Right renal pelvis (tissue), 4 donors: ENCODE data around the gene DDX5. TPM values are rescaled to one million over a fixed set of nuclear protein-coding genes. Genes with fewer than 3 reads are reported as not detected.

ENCODE experiments used
- DNase-seq, 4 donors: peaks; one replicate each; pipeline ENCODE4 v3.0.0-alpha.2; 2013; ENCODE audit warnings: low read depth in 4 of 4, low spot score in 3 of 4, missing footprints in 1 of 4
- polyA plus RNA-seq, 4 donors: library from polyadenylated mRNA; unstranded; fragments of 120-200 nt; gene quantifications; one replicate each; pipeline ENCODE4 v1.2.1, GENCODE V29; 2013; ENCODE audit not compliant: insufficient read length in 4 of 4

The DDX5 gene
- polyA plus RNA-seq, 4 donors = 725 to 890 (median 831) TPM

GRCh38 chr17:64455993-64456885 is 49.9 kb downstream of the DDX5 start:
- DNase-seq = no peak

GRCh38 chr17:64449545-64449944 is 56.5 kb downstream of the DDX5 start:
- no peak for DNase-seq

GRCh38 chr17:64448665-64449512 is 57.2 kb downstream of the DDX5 start, which contains the start of gene MILR1:
TSS of gene MILR1 (plus strand) at chr17:64449115. CDS start at chr17:64449169, 54 bp downstream.
- no peak for DNase-seq

Other genes starting within 250 kb of the DDX5 start
- gene TEX2, start 243.0 kb downstream of the DDX5 start, polyA plus RNA-seq = 10 to 100 TPM; 24.6 to 28.7 (median 27.2) TPM
- 100 to 1,000 TPM; 105 to 140 (median 133) TPM for gene PECAM1, start 115.4 kb downstream of the DDX5 start, polyA plus RNA-seq
- gene MILR1, start 57.2 kb downstream of the DDX5 start, polyA plus RNA-seq = 1 to 10 TPM; 1.7 to 3.8 (median 2.7) TPM
- 10 to 100 TPM; 24.5 to 35.1 (median 28.5) TPM for gene POLG2, start 9.2 kb downstream of the DDX5 start, polyA plus RNA-seq
- gene CEP95, start 688 bp upstream of the DDX5 start, polyA plus RNA-seq = 100 to 1,000 TPM in 2 of 4 donors, 10 to 100 TPM in 2; 81.9 to 123 (median 98.2) TPM
- gene SMURF2, start 156.0 kb upstream of the DDX5 start, polyA plus RNA-seq = 10 to 100 TPM; 31.0 to 40.4 (median 39.1) TPM